ENCODE data around the gene DNAJC27. TPM values are rescaled to one million over a fixed set of nuclear protein-coding genes. Genes with fewer than 3 reads are reported as not detected.

Gene DNAJC27
- total RNA-seq, 1 donor from 2014 or later: 6.1 TPM

DNA sequence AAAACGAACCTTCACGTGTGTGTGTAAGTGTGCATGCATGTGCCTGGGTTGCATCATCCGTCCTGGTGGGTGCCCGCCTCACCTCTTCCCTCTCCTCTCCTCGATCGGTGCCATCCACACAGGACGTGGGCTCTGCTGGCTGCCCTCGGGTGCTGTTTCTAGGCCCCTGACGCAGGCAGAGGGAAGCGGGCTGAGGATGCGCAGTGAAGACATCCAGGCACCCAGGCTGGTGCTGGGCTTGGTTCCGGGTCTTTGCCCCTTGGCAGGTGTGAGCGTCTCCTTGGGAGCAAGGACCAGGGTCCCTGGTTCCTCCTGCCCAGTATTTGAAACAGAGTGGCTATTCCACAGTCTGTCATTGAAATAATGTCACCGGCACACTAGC, 45.5 kb downstream of the DNAJC27 start:
- no peak for DNase-seq (ENCODE audit: low spot score)

DNA sequence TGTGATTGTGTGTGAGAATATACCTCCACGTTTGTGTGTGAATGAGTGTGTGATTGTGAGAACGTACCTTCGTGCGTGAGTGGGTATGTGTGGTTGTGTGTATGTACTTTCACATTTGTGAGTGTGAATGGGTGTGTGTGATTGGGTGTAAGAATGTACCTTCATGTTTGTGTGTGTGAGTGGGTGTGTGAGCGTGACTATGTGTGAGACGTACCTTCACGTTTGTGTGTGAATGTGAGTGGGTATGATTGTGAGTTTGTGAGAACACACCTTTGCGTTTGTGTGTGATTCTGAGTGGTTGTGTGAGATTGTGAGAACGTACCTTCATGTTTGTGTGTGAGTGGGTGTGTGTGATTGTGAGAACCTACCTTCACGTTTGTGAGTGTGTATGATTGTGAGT, 45.9 kb downstream of the DNAJC27 start:
- DNase-seq (ENCODE audit: low spot score): no peak

DNA sequence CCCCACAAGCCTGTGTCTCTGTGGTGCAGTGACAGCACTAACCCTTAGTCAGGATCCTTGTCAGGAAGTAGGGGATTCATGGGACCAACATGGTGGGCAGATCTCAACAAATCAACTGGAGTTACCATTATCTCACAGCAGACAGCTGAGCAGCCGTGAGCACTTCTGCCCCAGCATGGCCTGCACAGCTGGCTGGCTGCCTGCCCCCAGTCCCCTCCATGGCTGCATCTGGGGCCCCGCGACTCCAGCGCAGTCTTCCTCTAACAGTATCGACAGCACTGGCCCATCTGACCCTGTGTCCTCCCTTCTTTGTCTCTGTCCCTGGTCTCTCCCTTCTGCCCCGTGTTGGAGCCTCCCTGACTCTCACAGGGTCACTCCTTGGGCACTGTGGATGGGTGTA, 47.0 kb downstream of the DNAJC27 start:
- no peak for DNase-seq (ENCODE audit: low spot score)

DNA sequence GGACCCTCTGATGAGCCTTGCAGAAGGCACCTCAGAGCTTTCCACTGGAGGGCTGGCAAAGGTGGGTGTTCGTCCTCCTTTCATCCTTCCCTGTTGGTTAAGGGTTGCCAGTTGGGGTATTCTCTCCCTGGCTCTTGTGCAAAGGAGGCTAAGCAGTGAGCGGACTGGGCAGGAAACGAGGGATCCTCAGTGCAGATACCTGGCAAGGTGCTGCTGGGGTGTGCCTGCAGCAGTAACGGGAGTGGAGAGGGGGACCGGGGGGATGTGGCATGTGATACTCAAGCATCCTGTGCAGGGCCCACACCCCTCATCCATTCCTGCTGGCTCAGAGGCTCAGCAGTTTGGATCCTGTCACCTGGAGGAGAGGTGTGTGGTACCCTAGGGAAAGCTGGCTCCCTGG, 47.5 kb downstream of the DNAJC27 start:
- DNase-seq (ENCODE audit: low spot score): no peak

DNA sequence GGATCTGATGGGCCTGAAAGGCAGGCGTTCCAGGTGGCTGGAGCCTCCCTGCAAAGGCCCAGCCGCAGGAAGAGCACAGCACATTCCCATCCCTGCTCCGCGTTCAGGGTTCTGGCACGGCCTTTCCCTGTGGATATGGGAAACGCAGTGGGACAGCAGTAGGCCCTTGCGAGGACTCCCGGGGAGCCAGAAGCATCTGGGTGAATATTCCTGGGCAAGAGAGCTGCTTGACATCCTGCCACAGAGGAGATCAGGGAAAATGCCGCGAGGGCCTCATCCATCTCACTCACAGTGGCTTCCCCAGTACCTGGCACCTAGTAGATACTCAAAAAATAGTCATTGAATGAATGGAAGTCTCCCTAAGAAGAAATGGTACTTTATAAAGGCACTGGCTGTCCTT, 48.6 kb downstream of the DNAJC27 start:
- DNase-seq (ENCODE audit: low spot score): no peak

DNA sequence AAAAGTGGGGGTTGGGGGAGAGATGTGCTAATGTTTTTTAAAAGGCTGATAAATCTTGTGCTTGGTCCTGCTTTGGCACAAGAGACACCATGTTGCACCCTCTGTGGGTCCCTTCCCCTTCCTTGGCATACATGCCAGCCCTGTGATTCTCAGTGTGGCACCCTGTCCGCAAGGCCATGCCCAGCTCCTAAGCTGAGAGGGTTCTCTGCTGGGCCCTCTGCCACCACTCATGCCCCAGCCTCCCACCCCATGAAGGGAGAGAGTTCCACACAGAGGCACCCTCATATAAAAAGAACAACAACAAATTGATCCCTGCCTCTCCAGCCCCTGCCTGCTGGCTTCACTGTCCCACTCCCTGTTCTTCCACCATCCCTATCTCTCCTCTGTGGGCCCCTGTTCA, 49.2 kb downstream of the DNAJC27 start:
- DNase-seq (ENCODE audit: low spot score): no peak

DNA sequence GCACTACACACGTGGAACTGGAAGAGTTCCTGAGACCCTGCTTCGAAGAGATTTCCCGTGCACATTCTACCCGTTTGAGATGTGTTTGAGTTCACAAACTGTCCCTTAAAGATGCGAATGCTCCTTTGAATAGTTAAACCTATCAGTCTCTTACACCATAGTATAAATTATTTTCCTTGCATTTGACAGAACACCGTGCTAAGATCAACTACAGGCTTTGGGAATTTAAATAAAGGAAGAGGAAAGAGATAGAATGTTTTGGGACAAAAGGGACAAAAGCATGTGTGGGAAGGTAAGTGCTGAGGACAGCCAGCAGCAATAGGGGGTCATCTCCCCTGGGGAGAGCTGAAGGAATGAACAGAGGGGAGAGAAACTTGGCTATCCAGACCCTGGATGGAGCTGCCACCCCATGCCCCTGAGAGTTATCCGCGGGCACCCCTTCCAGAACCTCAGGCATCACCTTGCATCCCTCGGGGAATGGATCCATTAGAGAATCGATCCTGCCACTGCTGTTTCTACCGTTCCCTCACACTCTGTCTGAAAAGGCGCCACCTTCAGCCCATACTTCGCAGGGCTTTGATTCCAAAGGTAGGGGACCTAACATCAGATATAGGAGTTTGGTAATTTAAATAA, 50.8 kb downstream of the DNAJC27 start:
- DNase-seq (ENCODE audit: low spot score): no peak

DNA sequence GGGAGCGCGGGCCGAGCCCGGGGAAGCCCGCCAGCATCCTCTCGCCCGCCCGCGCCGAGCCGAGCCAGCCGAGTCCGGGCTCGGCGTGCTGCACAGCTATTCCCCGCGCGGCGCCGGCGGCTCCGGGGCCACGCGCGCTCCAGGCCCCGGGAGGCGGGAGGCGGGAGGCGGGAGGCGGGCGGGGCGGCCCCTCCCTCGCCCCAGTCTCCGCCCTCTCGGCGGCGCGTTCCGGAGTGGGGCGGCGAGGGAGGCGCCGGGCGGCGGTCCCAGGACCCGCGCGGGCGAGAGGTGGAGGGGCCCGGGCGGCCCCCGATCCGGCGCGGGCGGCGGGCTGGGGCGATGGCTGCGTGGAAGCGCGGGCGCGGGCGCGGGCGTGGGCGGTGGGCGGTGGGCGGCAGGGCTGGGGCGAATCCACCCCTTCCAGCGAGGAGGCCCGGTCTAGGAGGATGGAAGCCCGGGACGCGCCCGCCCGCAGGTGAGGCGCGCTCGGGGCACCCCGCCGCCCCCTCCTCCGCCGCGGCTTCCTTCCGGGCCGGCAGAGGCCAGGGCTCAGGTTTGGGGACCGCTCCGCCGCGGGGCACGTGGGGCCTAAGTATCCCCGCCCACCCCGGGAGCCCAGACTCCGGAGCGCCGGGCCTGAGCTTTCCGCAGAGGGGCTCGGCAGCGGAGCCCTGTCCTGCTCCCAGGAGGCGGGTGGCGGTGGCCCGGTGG, 51.5 kb downstream of the DNAJC27 start, which contains the start of gene ADCY3:
ADCY3 (minus strand) TSS at position 140 of the 711 bp plus-strand sequence. CDS start 1,250 bp downstream, outside the sequence.
- peak; percentile 23 for DNase-seq (ENCODE audit: low spot score)

DNA sequence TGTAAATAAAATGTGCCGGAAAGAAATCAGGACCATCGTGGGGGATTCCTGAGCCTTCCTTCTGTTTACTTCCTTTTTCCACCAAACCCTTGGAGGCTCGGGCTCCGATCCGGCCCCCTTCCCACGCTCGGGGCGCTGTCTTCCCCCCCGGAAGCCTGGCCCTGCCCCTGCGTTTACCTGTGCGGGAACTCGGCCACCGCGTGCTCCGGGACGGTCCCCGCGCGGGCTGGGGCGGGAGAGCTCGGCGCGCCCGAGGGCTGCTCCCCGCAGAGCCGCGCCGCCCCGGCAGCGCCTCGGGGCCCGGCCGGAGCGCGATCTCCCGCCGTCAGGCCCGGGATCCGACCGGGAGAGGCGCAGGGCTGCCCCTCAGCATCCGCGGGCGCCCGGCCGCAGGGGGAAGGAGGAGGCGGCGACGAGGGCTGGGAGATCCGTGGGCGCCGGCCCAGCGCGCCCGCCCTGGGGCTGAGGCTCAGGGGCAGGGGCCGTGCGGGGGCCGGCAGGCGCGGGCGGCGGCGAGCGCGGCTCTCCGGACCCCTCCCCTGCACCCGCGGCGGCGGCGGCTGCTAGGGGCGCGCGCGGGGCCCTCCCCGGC, 52.2 kb downstream of the DNAJC27 start:
- no peak for DNase-seq (ENCODE audit: low spot score)

DNA sequence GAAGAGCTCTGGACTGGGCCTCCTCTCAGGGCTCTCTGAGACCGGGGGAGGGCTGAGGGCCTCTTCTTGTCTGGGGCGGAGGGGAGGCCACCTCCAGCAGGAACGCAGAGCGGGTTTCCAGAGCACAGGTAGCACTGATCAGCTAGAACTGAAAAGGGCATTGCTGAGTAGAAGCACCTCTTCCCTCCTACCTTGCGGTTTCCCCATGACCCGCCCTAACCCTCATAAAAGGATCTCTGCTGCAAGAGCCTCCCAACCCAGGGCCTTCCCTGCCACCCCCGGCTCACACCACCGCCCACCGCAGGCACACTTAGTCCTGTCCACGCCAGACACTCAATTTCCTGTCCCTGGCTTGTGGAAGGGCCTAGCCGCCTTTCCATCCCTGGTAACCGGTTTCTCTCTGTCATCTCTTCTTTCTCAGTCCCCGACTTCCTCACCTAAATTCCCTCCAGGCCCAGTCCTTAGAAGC, 52.7 kb downstream of the DNAJC27 start:
- no peak for DNase-seq (ENCODE audit: low spot score)

DNA sequence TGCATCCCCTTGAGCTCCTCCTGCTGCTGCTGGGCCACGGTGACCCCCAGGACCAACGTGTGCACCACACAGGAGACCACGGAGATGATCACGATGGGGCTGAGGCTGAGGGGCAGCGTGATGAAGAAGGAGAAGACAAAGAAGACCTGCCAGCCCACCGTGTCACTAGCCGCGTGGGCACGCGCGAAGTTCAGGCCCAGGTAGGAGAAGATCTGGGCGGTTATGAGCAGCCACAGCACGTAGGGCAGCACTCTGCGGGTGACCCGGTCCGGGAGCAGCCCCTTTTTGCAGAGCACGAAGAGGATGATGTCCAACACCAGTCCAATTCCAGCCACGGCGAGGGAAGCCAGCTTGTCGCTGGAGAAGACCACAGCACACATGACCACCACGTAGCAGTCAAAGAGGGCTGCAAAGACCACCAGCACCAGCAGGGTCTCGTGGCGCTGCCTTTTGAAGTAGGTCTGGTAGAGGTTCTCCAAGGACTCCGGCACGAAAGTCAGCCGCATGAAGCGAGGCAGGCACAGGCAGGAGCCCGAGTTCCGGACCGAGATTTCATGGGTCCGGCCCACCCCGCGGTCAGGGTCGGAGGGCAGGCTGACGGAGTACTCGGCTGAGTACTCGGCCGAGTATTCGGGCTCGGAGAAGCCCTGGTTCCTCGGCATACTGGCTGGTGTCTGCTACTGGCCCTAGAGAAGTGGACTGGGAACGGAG, 53.3 kb downstream of the DNAJC27 start:
- no peak for DNase-seq (ENCODE audit: low spot score)

DNA sequence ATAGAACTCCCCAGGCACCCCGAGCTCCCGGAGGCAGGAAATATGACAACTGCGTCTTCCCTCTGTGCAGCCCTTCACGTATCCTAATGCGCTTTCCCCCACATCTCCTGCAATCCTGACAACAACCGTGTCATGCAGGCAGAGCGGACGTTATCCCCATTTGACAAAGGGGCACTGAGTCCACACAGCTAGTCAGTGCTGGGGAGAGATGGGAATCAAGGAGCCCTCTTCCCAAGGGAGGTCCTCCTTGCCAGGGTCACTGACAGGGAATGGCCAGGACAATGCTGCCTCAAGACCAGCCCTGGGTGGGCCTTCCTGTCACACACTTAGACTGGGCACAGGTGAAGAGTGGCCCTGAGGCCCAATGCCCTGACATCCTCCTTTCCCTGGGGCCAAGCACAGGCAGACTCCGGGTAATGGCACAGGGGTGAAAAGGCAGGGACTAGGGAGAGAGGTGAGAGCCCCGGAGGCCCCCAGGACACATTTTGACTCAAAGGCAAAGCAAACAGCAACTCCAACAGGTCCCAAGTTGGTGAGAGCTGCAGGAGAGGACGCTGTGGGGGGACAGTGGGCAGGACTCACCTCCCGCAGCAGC, 53.9 kb downstream of the DNAJC27 start:
- no peak for DNase-seq (ENCODE audit: low spot score)

DNA sequence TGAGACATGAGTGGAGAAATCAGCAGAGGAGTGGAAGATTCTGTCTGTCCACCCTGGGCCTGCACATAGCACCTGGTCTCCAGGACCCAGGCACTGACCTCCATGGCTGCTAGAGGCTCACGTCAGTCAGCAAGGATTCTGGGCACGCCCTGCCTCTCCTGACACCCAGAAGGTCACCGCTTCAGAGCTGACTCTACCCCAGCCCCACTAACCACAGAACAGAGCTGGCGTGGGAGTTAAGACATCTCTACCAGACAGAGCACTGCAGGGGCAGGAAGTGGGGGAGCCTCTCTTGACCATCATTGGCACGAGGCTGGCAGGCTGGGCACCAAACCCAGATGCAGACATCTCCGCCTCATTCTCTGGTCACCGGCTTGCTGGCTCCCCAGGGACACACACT, 54.7 kb downstream of the DNAJC27 start:
- DNase-seq (ENCODE audit: low spot score): no peak

DNA sequence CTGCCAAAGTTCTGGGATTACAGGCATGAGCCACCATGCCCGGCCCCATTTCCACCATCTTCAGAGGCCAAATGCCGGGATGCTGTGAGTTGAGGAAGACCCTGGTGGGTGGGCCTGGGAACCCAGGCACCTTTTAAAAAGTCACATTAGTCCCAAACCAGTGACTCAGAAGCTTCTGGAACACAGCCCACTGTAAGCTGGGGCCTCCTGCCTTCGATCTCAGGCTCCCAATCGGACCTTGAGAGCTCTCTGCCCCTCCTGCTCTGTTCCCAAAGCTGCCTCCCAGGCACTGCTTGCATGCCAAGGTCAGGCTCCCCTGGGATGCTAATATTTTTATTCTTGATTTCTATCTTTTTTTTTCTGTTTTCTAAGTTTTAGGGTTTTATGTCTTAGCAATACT, 56.0 kb downstream of the DNAJC27 start:
- no peak for DNase-seq (ENCODE audit: low spot score)

DNA sequence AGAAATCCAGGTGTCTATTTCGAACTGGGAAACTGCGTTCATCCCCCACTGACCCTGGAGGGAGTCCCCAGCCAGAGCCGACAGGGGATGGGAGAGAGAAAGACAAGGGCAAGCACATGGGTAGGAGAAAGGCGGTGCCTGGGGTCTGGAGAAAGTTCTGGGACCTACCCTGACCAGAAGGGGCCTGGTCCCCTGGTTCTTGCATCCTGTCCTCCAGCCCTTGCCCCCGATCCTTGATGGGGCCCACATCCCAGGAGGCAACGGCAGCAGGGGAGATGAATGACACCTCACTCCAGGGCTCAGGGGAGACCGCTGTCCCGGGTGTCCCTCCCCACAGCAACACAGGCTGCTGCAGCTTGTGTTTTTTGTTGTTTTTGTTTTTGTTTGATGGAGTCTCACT, 56.6 kb downstream of the DNAJC27 start:
- no peak for DNase-seq (ENCODE audit: low spot score)

DNA sequence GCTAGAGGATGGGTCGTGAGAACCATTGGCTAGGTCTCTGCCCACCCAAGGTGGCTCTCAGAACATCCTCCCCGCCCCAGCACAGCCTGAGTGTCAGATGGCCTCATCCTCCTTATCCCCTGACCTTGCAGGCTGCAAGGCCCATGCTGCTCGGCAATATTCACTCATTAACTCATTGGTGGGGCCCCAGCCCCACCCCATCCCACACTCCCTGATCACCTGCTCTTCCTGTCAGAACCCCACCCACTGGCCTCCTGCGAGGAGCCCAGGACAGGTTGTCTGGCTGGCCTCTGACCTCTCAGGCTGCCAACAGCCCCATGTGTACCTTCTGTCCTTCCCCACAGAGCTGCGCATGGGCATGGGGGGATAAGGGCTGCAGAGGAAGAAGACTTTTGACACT, 57.0 kb downstream of the DNAJC27 start:
- DNase-seq (ENCODE audit: low spot score): no peak

DNA sequence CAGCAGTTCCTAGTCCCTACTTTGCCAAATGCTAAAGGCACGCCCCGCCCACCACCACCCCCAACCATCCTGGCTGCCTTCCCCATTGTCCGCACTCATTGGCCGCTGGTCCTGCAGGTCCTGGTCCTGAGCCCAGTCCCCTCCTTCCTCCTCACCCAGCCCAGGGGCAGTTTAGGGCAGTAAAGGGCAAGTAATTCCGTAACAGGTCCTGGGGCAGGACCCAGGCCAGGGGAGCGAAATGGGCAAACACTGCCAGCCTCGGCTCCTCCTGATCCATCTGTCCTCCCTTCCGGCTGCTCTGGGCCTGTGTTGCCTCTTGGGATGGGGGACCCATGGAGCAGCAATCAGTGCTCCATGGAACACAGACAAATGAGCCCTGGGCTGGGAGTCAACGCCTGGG, 57.8 kb downstream of the DNAJC27 start:
- no peak for DNase-seq (ENCODE audit: low spot score)

DNA sequence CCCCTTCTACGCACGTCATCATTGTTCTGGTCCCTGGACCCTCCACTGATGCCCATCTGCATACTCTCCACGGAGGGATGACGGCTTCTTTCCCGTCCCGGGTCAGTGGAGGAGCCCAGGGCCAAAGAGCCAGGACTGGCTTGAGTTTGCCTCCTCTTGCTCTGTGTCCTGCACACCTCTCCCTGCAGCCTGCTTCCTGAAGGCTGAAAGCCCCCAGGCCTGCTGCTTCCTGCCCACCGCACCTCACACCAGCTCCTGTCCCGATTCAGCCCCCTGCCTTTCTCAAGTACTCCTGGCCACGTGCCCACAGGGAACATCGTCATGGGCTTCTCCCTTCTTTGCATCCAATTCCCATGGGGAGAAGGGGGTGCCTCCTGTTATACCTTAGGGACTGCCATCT, 58.8 kb downstream of the DNAJC27 start:
- no peak for DNase-seq (ENCODE audit: low spot score)

DNA sequence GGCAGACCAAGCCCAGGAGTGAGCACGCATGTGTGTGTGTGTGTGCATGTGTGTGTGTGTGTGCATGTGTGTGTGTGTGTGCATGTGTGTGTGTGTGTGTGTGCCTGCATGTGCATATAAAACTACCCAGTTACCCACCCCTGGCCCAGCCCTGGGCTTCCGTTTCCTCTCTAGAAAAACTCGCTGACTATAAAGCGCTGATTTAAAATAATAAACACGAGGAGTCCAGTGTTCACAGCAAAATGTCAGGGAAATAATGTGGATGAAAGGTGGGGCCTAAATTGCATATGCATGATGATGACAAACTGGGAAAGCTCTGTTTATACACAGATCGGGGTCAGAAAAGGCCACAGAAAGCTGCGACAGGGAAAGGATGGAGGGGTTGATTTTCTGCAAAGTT, 59.2 kb downstream of the DNAJC27 start:
- DNase-seq (ENCODE audit: low spot score): no peak

DNA sequence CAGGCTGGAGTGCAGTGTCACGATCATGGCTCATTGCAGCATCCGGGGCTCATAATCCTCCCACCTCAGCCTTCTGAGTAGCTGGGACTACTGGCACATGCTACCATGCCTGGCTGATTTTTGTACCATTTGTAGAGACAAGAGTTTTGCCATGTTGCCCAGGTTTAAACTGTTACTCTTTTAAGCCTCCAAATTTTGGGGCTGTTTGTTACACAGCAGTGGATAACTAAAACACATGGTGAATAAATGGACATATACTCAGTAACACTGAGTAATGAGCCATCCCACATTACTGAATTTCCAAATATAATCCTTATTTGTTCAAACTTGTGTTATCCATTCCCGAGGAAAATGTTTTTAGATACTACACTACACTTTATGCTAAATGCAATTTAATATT, 61.5 kb downstream of the DNAJC27 start:
- DNase-seq (ENCODE audit: low spot score): no peak

DNA sequence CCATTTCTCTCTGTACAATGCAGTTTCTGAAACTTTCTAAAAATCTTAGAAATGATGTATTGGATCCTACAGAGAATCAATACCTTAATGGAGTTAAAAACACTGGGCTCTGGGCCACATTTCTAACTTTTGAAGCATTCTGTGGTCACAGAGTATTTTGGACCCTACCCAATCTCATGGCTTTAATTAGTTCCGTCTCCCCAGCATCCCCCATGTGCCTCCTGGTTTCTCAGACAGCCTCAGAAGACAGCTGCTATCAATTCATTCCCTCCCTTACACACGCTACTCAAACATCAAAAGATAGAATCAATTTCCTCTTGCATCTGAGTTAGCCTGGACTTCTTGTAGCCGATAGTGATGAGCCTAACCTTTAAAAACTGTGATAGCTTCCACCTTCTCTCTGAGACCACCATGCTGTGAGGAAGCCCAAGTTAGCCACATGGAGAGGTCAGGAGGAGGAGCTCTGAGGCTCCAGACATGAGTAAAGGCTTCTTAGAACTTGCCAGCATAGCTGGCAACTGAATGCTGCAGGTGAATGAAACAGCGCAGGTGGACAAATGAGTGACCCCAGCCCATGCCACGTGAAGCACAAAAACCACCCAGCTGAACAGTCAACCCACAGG, 62.1 kb downstream of the DNAJC27 start:
- DNase-seq (ENCODE audit: low spot score): no peak

DNA sequence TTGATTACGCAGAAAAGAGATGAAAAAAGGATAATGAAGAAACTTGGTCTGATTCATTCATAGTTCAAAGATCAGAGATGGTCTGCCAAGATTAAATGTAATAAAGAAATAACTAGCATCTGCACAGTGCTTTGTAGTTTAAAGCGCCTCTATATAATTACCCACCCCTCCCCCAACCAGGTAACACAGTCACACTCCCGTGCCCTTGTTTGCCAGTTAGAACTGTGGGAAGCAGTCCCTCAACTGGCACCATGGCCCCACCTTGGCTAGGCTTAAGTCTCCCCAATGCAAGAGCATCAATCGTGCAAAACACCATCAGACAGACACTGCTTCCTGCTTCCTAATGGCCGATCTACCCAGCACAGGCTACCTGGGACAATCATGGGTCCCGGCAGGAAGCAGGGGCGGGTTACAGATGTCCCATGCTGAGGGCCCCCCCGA, 63.3 kb downstream of the DNAJC27 start:
- DNase-seq (ENCODE audit: low spot score): no peak
